Erythroblast (primary cell): Measurements from ENCODE around the gene CELF4.

Experiments used
- DNase-seq, 2 experiments: peaks; one replicate each; lab custom pipeline; 2025; lab: John Stamatoyannopoulos, UW
- GATA1 ChIP-seq: IDR thresholded peaks from 2 replicates; pipeline ENCODE4 v1.6.1; 2011; ENCODE audit warnings: low read depth, mild to moderate bottlenecking, control low read depth, low read length, moderate library complexity
- POLR2A ChIP-seq: IDR thresholded peaks from 2 replicates; pipeline ENCODE4 v1.6.1; 2011; ENCODE audit warnings: mild to moderate bottlenecking, low read length

Gene CELF4

DNA sequence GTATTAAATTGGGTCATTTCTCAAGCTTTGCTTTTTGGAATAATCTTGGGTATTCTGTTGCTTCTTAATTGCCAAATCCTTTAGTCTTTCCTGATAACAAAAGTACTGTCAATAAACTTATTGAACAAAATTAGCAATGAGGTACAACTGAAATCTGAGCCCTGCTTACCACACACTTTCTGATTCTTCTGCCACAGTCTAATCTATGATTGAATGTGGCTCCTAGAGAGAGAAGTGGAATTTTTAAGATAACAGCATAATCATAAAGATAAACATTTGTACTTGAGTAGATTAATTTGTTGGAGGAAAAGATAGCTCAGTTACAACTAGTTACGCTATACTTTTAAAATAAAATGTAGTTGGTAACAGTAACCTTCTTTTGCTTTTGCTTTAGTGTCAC lies 354.8 kb downstream of the CELF4 start:
- no peak for TF ChIP-seq POLR2A
- TF ChIP-seq GATA1, result no peak
- DNase-seq, result no peak

DNA sequence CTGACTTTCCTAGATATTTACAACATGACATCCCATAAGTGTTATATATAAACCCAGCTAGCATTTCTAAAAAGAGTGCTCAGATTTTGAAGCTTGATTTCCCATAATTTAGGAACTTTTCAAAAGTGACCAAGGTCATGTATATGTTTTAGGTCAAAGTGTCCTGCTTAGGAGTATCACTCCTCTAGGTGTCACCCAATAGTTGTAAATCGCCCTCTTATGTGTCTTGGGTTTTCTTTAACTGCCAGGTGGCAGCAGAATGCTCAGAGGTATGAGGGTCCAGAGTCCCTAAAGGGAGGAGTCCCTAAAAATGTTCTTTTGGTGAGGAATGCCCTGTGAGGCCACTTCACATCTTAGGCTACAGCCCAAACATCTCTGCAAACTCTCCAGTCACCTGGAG lies 358.3 kb downstream of the CELF4 start:
- TF ChIP-seq GATA1 (no peak), POLR2A (no peak)
- no peak for DNase-seq

DNA sequence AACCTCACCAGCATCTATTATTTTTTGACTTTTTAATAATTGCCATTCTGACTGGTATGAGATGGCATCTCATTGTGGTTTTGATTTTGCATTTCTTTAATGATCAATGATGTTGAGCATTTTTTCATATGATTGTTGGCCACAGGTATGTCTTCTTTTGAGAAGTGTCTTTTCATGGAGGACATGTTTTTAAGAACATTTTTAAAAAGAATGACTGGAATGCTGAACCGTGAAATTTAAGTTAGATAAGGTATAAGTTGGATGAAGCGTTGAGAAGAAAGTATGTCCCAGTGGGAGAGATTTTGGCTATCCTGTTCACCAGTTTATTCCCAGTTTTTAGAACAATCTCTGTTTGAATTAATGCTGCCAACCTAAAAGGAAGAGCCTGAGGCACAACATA lies 365.9 kb downstream of the CELF4 start:
- DNase-seq, result no peak
- TF ChIP-seq GATA1 (no peak), POLR2A (no peak)
